ENCODE data around the gene PCP4.

Gene PCP4

GRCh38 chr21:39924577-39925308, 57.5 kb downstream of the PCP4 start:
- CTCF ChIA-PET = no interaction called here
- H3K27ac ChIP-seq = no peak overlapping the region
- POLR2A ChIA-PET (ENCODE audit: low non-redundant PET) = no interaction called here
- TF ChIP-seq CTCF (conservative IDR thresholded peaks at IDR 0.05; ENCODE audit: low read depth) = no peak
- no peak for DNase-seq (ENCODE audit: low spot score)

- CTCF ChIA-PET = no interaction called here
- DNase-seq (ENCODE audit: low spot score) = no peak
- no peak overlapping the region for H3K27ac ChIP-seq
- TF ChIP-seq CTCF (conservative IDR thresholded peaks at IDR 0.05; ENCODE audit: low read depth) = no peak
- POLR2A ChIA-PET (ENCODE audit: low non-redundant PET) = no interaction called here
These were observed 60.2 kb downstream of the PCP4 start for GRCh38 chr21:39927304-39927886.

GRCh38 chr21:39932335-39932734, 65.1 kb downstream of the PCP4 start:
- CTCF ChIA-PET = no interaction called here

GRCh38 chr21:39934895-39935294, 67.7 kb downstream of the PCP4 start:
- ChIA-PET CTCF (no interaction called here), POLR2A (ENCODE audit: low non-redundant PET) (no interaction called here)
- TF ChIP-seq CTCF (conservative IDR thresholded peaks at IDR 0.05; ENCODE audit: low read depth) = no peak
- no peak for DNase-seq (ENCODE audit: low spot score)
- no peak overlapping the region for H3K27ac ChIP-seq

More at GRCh38 chr21:39932335-39932734, 65.1 kb downstream of the PCP4 start:
- no peak for DNase-seq (ENCODE audit: low spot score)
- POLR2A ChIA-PET (ENCODE audit: low non-redundant PET) = no interaction called here
- H3K27ac ChIP-seq = no peak overlapping the region
- no peak for TF ChIP-seq CTCF (conservative IDR thresholded peaks at IDR 0.05; ENCODE audit: low read depth)

GRCh38 chr21:39935716-39936115, 68.5 kb downstream of the PCP4 start:
- no peak for DNase-seq (ENCODE audit: low spot score)
- ChIA-PET POLR2A (ENCODE audit: low non-redundant PET) (no interaction called here), CTCF (interaction anchor here (1.0 kb wide), 1 partner anchor 1324 kb away, joined by 3 read pairs; no protein-coding TSS in a partner anchor)
- no peak for TF ChIP-seq CTCF (conservative IDR thresholded peaks at IDR 0.05; ENCODE audit: low read depth)
- no peak overlapping the region for H3K27ac ChIP-seq

- H3K27ac ChIP-seq = no peak overlapping the region
- CTCF ChIA-PET = interaction anchor here (0.6 kb wide), 1 partner anchor 609 kb away, joined by 3 read pairs; no protein-coding TSS in a partner anchor
- POLR2A ChIA-PET (ENCODE audit: low non-redundant PET) = no interaction called here
- DNase-seq (ENCODE audit: low spot score) = no peak
- no peak for TF ChIP-seq CTCF (conservative IDR thresholded peaks at IDR 0.05; ENCODE audit: low read depth)
These were observed 70.9 kb downstream of the PCP4 start for GRCh38 chr21:39938086-39938625.
